Measurements from ENCODE around the gene RPP14.

RPP14 gene

DNA sequence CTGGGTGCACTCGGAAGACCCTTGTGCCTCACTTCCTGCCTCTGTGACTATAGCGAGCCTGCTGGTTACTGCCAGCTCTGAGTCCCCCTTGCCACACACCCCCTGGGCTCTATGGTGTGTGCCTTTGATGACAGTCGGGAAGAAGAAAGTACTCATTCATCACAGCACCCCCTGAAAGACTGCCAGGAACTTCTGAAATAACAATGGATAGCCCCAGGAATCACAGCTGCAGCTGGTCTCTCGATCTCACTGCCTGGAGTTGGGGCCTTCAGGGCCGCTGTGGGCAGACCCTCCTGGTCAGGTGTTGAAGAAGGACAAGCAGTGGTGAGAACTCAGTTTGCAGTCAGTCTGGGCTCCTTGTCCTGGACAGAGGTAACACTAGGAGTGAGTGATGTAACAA is 9.8 kb upstream of the RPP14 start (continued):
- TF ChIP-seq, protein P1, sequence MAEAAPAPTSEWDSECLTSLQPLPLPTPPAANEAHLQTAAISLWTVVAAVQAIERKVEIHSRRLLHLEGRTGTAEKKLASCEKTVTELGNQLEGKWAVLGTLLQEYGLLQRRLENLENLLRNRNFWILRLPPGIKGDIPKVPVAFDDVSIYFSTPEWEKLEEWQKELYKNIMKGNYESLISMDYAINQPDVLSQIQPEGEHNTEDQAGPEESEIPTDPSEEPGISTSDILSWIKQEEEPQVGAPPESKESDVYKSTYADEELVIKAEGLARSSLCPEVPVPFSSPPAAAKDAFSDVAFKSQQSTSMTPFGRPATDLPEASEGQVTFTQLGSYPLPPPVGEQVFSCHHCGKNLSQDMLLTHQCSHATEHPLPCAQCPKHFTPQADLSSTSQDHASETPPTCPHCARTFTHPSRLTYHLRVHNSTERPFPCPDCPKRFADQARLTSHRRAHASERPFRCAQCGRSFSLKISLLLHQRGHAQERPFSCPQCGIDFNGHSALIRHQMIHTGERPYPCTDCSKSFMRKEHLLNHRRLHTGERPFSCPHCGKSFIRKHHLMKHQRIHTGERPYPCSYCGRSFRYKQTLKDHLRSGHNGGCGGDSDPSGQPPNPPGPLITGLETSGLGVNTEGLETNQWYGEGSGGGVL (tag by site-specific recombination; IDR thresholded peaks at IDR 0.05): no peak

DNA sequence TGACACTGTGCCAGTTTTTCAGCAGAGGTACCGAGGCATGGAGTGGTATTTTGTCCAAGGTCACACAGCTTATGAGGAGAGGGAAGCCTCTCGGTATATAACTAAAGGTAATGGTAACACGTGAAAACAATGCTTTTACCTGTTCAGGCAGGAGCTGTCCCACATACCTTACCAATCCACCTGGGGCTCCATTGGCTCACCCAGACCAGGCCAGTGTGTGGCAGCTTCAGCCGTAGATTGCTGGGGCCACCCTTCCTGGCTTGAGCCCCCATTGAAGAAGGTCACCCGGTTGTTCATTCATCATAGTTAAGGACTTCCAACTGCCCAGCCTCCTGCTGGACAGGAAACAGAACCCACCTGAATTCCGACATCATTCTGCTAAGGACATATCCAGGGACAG is 9.2 kb upstream of the RPP14 start:
- POLR2A ChIA-PET: interaction anchor here (0.6 kb wide), 1 partner anchor 9 kb away, joined by 3 read pairs; the partner anchor contains the start of gene RPP14
- CTCF ChIA-PET: interaction anchor here (0.7 to 6.1 kb wide), 2 partner anchors 9 to 109 kb away, joined by 3 to 55 read pairs; partner anchors contain the start of gene RPP14
- Histone ChIP-seq H3K27ac (ENCODE audit: extremely low read depth, low read depth, low read length) (no peak overlapping the region), H3K4me1 (ENCODE audit: control insufficient read depth, insufficient read depth, low read length) (no peaks in the 10 kb centered on the region), H3K4me3 (ENCODE audit: low read depth, low read length) (no peak overlapping the region), H3K36me3 (ENCODE audit: control insufficient read depth in 2 of 2, insufficient read depth in 1 of 2, low read length in 2 of 2) (no peaks in the 10 kb centered on the region; a peak in 1 of 3 replicates), H3K9me3 (ENCODE audit: control insufficient read depth, insufficient read depth, low read depth, low read length) (no peaks in the 10 kb centered on the region)
- no peak for TF ChIP-seq EGR2 (tag by site-specific recombination; IDR thresholded peaks at IDR 0.05; ENCODE audit: low read depth)
- TF ChIP-seq ZNF214 (tag by site-specific recombination; IDR thresholded peaks at IDR 0.05; ENCODE audit: borderline replicate concordance): no peak
- no peak for TF ChIP-seq ZNF266 (tag by site-specific recombination; IDR thresholded peaks at IDR 0.05; ENCODE audit: low read depth)
- TF ChIP-seq ZNF155 (tag by site-specific recombination; IDR thresholded peaks at IDR 0.05): no peak
- no peak for TF ChIP-seq ZNF394 (tag by site-specific recombination; IDR thresholded peaks at IDR 0.05; ENCODE audit: borderline replicate concordance)
- TF ChIP-seq ZNF677 (tag by site-specific recombination; IDR thresholded peaks at IDR 0.05): no peak
- no peak for TF ChIP-seq ZNF664 (tag by site-specific recombination; IDR thresholded peaks at IDR 0.05)
- TF ChIP-seq ZNF184 (tag by site-specific recombination; IDR thresholded peaks at IDR 0.05): no peak
- TF ChIP-seq KLF9 (tag by site-specific recombination; IDR thresholded peaks at IDR 0.05; ENCODE audit: low read depth): no peak
- no peak for TF ChIP-seq ZFP41 (tag by site-specific recombination; IDR thresholded peaks at IDR 0.05; ENCODE audit: borderline replicate concordance)
- TF ChIP-seq, protein P2, sequence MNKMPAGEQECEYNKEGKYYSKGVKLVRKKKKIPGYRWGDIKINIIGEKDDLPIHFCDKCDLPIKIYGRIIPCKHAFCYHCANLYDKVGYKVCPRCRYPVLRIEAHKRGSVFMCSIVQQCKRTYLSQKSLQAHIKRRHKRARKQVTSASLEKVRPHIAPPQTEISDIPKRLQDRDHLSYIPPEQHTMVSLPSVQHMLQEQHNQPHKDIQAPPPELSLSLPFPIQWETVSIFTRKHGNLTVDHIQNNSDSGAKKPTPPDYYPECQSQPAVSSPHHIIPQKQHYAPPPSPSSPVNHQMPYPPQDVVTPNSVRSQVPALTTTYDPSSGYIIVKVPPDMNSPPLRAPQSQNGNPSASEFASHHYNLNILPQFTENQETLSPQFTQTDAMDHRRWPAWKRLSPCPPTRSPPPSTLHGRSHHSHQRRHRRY (tag by site-specific recombination; IDR thresholded peaks at IDR 0.05): no peak
- TF ChIP-seq ZNF48 (tag by site-specific recombination; IDR thresholded peaks at IDR 0.05): no peak
- TF ChIP-seq, protein P3, sequence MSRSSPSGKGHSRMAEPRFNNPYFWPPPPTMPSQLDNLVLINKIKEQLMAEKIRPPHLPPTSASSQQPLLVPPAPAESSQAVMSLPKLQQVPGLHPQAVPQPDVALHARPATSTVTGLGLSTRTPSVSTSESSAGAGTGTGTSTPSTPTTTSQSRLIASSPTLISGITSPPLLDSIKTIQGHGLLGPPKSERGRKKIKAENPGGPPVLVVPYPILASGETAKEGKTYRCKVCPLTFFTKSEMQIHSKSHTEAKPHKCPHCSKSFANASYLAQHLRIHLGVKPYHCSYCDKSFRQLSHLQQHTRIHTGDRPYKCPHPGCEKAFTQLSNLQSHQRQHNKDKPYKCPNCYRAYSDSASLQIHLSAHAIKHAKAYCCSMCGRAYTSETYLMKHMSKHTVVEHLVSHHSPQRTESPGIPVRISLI (tag by site-specific recombination; IDR thresholded peaks at IDR 0.05): no peak
- TF ChIP-seq, protein P4, sequence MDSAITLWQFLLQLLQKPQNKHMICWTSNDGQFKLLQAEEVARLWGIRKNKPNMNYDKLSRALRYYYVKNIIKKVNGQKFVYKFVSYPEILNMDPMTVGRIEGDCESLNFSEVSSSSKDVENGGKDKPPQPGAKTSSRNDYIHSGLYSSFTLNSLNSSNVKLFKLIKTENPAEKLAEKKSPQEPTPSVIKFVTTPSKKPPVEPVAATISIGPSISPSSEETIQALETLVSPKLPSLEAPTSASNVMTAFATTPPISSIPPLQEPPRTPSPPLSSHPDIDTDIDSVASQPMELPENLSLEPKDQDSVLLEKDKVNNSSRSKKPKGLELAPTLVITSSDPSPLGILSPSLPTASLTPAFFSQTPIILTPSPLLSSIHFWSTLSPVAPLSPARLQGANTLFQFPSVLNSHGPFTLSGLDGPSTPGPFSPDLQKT (IDR thresholded peaks at IDR 0.05; ENCODE audit: borderline replicate concordance, low read depth, low read length): no peak
- TF ChIP-seq ZNF514 (tag by site-specific recombination; IDR thresholded peaks at IDR 0.05): no peak
- TF ChIP-seq ZNF747 (tag by site-specific recombination; IDR thresholded peaks at IDR 0.05): no peak
- TF ChIP-seq ZNF19 (tag by site-specific recombination; IDR thresholded peaks at IDR 0.05; ENCODE audit: low read depth): no peak
- TF ChIP-seq, protein P5, sequence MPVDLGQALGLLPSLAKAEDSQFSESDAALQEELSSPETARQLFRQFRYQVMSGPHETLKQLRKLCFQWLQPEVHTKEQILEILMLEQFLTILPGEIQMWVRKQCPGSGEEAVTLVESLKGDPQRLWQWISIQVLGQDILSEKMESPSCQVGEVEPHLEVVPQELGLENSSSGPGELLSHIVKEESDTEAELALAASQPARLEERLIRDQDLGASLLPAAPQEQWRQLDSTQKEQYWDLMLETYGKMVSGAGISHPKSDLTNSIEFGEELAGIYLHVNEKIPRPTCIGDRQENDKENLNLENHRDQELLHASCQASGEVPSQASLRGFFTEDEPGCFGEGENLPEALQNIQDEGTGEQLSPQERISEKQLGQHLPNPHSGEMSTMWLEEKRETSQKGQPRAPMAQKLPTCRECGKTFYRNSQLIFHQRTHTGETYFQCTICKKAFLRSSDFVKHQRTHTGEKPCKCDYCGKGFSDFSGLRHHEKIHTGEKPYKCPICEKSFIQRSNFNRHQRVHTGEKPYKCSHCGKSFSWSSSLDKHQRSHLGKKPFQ (tag by site-specific recombination; IDR thresholded peaks at IDR 0.05): no peak
- TF ChIP-seq KLF1 (tag by site-specific recombination; IDR thresholded peaks at IDR 0.05): no peak
- TF ChIP-seq ZNF211 (tag by site-specific recombination; IDR thresholded peaks at IDR 0.05; ENCODE audit: low read depth): no peak

Measured in HEK293 (cell line).